Measurements from ENCODE around the gene RPS27.

- TF ChIP-seq CTCF (IDR thresholded peaks at IDR 0.05) (no peak), POLR2A (IDR thresholded peaks at IDR 0.05) (no peak)
Measured at GRCh38 chr1:154014154-154014907, 23.8 kb downstream of the RPS27 start.

All from thyroid gland (tissue), 4 donors.